ENCODE measurements around the gene HSDL1. TPM values are rescaled to one million over a fixed set of nuclear protein-coding genes. Genes with fewer than 3 reads are reported as not detected.

Gene HSDL1
- total and polyA plus RNA-seq, 2 of the 8 experiments (the other 6 are each of a cell fraction or from before 2014, with no cell fraction given): 25.0 to 55.7 TPM

DNA sequence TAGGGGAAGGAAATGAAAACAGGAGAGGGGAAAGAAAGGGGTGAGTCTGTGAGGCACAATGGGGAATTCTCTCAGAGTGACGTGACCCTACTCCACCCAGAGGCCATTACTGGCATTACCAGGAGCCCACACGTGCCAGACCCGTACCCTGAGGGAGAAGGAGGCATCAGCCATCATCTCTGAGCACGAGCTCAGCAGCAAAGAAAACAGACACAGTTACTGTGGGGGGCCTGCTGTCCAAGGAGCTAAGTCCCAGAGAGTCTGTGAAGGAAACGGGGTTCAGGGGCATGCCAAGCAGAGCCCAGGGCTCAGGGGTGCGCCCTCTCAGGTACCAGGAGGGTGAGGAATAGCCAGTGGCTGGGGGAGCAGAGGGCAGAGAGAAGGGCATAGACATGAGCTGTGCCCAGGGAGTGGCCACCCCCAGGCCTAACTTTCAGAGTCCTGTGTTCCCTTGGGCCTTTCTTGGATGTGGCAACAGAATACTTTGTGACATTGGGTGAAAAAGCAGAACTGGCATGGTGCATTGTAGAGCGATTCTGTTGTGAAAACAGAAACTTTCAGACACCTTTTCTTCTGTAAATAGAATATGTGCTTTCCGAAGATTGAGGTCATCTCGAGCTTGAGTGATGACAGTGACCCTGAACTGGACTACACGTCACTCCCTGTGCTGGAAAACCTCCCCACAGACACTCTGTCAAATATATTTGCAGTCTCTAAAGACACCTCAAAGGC is 30.5 kb upstream of the HSDL1 start (continued):
- peak; percentile 40; the same call in 1 of the 2 replicates for TF ChIP-seq ATF2 (IDR thresholded peaks at IDR 0.05; ENCODE audit: low read length)
- no peak for TF ChIP-seq SP1 (IDR thresholded peaks at IDR 0.05; ENCODE audit: low read depth, low read length)
- TF ChIP-seq USF2 (IDR thresholded peaks at IDR 0.05; ENCODE audit: low read length): peak; percentile 53; the same call in 1 of the 2 replicates
- TF ChIP-seq BCL11A (IDR thresholded peaks at IDR 0.05; ENCODE audit: low read depth in 2 of 2, low read length in 2 of 2): no peak
- peak; percentile 87 to 89 for TF ChIP-seq RAD21 (IDR thresholded peaks at IDR 0.05 in 1 of 2, conservative IDR thresholded peaks at IDR 0.05 in 1 of 2; ENCODE audit: low read depth in 2 of 2, low read length in 2 of 2)
- no peak for TF ChIP-seq CTBP2 (IDR thresholded peaks at IDR 0.05; ENCODE audit: borderline replicate concordance, insufficient read depth, insufficient read length, low read length)
- TF ChIP-seq, protein P1, sequence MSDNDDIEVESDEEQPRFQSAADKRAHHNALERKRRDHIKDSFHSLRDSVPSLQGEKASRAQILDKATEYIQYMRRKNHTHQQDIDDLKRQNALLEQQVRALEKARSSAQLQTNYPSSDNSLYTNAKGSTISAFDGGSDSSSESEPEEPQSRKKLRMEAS (IDR thresholded peaks at IDR 0.05): peak; percentile 93
- peak; percentile 29 for TF ChIP-seq POLR2AphosphoS5 (IDR thresholded peaks at IDR 0.05; ENCODE audit: low read depth, low read length)
- no peak for TF ChIP-seq SRF (IDR thresholded peaks at IDR 0.05; ENCODE audit: low read depth, low read length)
- peak; percentile 54; the same call in 1 of the 2 replicates for TF ChIP-seq JUND (IDR thresholded peaks at IDR 0.05; ENCODE audit: low read length)
- peak; percentile 77 for TF ChIP-seq CREB1 (IDR thresholded peaks at IDR 0.05)
- TF ChIP-seq TEAD4 (IDR thresholded peaks at IDR 0.05; ENCODE audit: low read depth, low read length): 0 out of 2 replicates have a peak, but pooled peaks have one; percentile 21
- peak; percentile 77 to 95 (median 92) for TF ChIP-seq CTCF (IDR thresholded peaks at IDR 0.05; ENCODE audit: control extremely low read depth in 1 of 3, insufficient read depth in 1 of 3, low read depth in 1 of 3, low read length in 3 of 3)
- TF ChIP-seq YY1 (IDR thresholded peaks at IDR 0.05; ENCODE audit: low read depth, low read length): peak; percentile 48; the same call in 1 of the 2 replicates
